GM12878 (cell line): ENCODE results near the gene MSH3. TPM values are rescaled to one million over a fixed set of nuclear protein-coding genes. Genes with fewer than 3 reads are reported as not detected.

Source experiments
- ATAC-seq: fragments of 200-7000 bp; cut with Tn5 transposase; 3 replicates; pipeline ENCODE4 v1.9.1; 2020; ENCODE audit warnings: mild to moderate bottlenecking, moderate library complexity
- BruUV-seq: library from RNA; stranded (reverse); fragments of 400-500 nt; replicated peaks from 2 replicates; lab custom pipeline; 2021; lab: Mats Ljungman, UMichigan
- CTCF ChIA-PET: fragments of 300-600 bp; sonication (Branson Sonifier 250); formaldehyde crosslinking; extraction: SDS; loops from one replicate; lab custom pipeline; 2021; ENCODE audit warnings: inconsistent platforms; lab: Yijun Ruan, JAX
- POLR2A ChIA-PET: fragments of 350-600 bp; formaldehyde crosslinking; extraction: SDS; loops from one replicate; lab custom pipeline; 2021; ENCODE audit warnings: inconsistent platforms; lab: Charles Lee
- RAD21 ChIA-PET: fragments of 300-600 bp; sonication (Branson Sonifier 250); formaldehyde crosslinking; loops from one replicate; lab custom pipeline; 2023; ENCODE audit warnings: antibody characterized with exemption; ENCODE audit not compliant: unreplicated experiment; lab: Charles Lee
- SMC1A ChIA-PET: fragments of 300-600 bp; sonication (Branson Sonifier 250); formaldehyde crosslinking; loops from one replicate; lab custom pipeline; 2023; ENCODE audit not compliant: unreplicated experiment, uncharacterized antibody; lab: Charles Lee
- DNase-seq: peaks from one replicate; pipeline ENCODE4 v3.0.0-alpha.2; 2011; ENCODE audit warnings: low read depth, low spot score
- FAIRE-seq: peaks from 3 replicates; lab custom pipeline; 2011; peaks lifted over from hg19 to GRCh38; lab: Jason Lieb, UNC
- H2AFZ ChIP-seq: 2 replicates; pipeline ENCODE4 v1.6.0; 2011; ENCODE audit warnings: low read depth, low read length, control low read depth; ENCODE audit not compliant: control insufficient read depth
- H3K27ac ChIP-seq: 2 replicates; pipeline ENCODE4 v1.5.1; 2011; ENCODE audit warnings: control low read depth; ENCODE audit not compliant: control insufficient read depth, insufficient read depth
- H3K27me3 ChIP-seq, 2 experiments: replicated peaks in 1 of 2; 2 replicates each; pipeline versions ENCODE4 v1.6.0 to v1.6.1; 2011; ENCODE audit warnings: low read length in 1 of 2; ENCODE audit not compliant: control insufficient read depth in 2 of 2, insufficient read depth in 2 of 2
- H3K36me3 ChIP-seq, 2 experiments: 2 replicates each; pipeline ENCODE4 v1.5.1; 2011; ENCODE audit warnings: low read length in 1 of 2; ENCODE audit not compliant: control insufficient read depth in 2 of 2, insufficient read depth in 2 of 2
- H3K4me1 ChIP-seq: 2 replicates; pipeline ENCODE4 v1.6.1; 2011; ENCODE audit warnings: mild to moderate bottlenecking, low read length, moderate library complexity, mixed read lengths; ENCODE audit not compliant: control insufficient read depth, insufficient read depth
- H3K4me2 ChIP-seq: 2 replicates; pipeline ENCODE4 v1.6.0; 2011; ENCODE audit warnings: control low read depth; ENCODE audit not compliant: control insufficient read depth, insufficient read depth
- H3K4me3 ChIP-seq: fragments of 200-600 bp; sonication (generic); 2 replicates; pipeline ENCODE4 v1.5.1; 2016
- H3K79me2 ChIP-seq: 2 replicates; pipeline ENCODE4 v1.6.0; 2011; ENCODE audit warnings: low read length; ENCODE audit not compliant: control insufficient read depth, insufficient read depth
- H3K9ac ChIP-seq: 2 replicates; pipeline ENCODE4 v1.8.0; 2011; ENCODE audit warnings: low read length, control low read depth, mixed read lengths; ENCODE audit not compliant: control insufficient read depth, insufficient read depth
- H3K9me3 ChIP-seq: replicated peaks from 3 replicates; pipeline ENCODE4 v1.5.1; 2011; ENCODE audit warnings: mild to moderate bottlenecking, low read length; ENCODE audit not compliant: control insufficient read depth, insufficient read depth
- H4K20me1 ChIP-seq: 2 replicates; pipeline ENCODE4 v1.6.0; 2011; ENCODE audit not compliant: control insufficient read depth, insufficient read depth
- FOXM1 ChIP-seq: IDR thresholded peaks from 2 replicates; pipeline ENCODE4 v1.6.1; 2012; ENCODE audit warnings: low read depth, mild to moderate bottlenecking, inconsistent platforms, low read length, moderate library complexity
- KLF5 ChIP-seq: fragments of 450-650 bp; IDR thresholded peaks from 2 replicates; pipeline ENCODE4 v1.6.1; 2014; ENCODE audit warnings: mild to moderate bottlenecking; ENCODE audit not compliant: partially characterized antibody
- MEF2A ChIP-seq: IDR thresholded peaks from 2 replicates; pipeline ENCODE4 v1.6.1; 2011; ENCODE audit warnings: low read depth, mild to moderate bottlenecking, low read length, moderate library complexity; ENCODE audit not compliant: insufficient read depth
- RAD51 ChIP-seq: fragments of 450-650 bp; IDR thresholded peaks from 2 replicates; pipeline ENCODE4 v1.6.1; 2016; ENCODE audit warnings: moderate library complexity, mild to moderate bottlenecking, inconsistent platforms
- RB1 ChIP-seq: fragments of 450-650 bp; formaldehyde crosslinking; IDR thresholded peaks from 2 replicates; pipeline ENCODE4 v1.6.1; 2017; ENCODE audit warnings: mild to moderate bottlenecking, borderline replicate concordance
- SRF ChIP-seq, 2 experiments: IDR thresholded peaks; 2 replicates each; pipeline ENCODE4 v1.6.1; 2011; ENCODE audit warnings: low read depth in 2 of 2, low read length in 2 of 2, mild to moderate bottlenecking in 1 of 2, moderate library complexity in 1 of 2
- ZNF384 ChIP-seq: IDR thresholded peaks from 2 replicates; pipeline ENCODE4 v1.6.1; 2012; ENCODE audit warnings: low read depth, mild to moderate bottlenecking, low read length, improper control_type of control experiment, borderline replicate concordance
- WGBS: methylation state at CpG from one replicate; pipeline ENCODE4 v1.1.6; 2016; ENCODE audit warnings: low lambda C conversion rate; ENCODE audit not compliant: insufficient replicate concordance, insufficient coverage; ENCODE audit errors: missing lambda C conversion rate; 5-methylcytosine and 5-hydroxymethylcytosine counted together
- in situ Hi-C: fragments of 300-500 bp; cut with MboI; formaldehyde crosslinking; loops from 9 replicates; pipeline ENCODE4 v1.14.3; 2018; ENCODE audit warnings: mixed read lengths
- intact Hi-C: fragments of 100-400 bp; cut with micrococcal nuclease; formaldehyde crosslinking; loops from one replicate; pipeline ENCODE4 v1.14.2; 2022; ENCODE audit not compliant: unreplicated experiment
- polyA plus RNA-seq, 11 experiments: library from polyadenylated mRNA; depleted of rRNA in 4 of 11; unstranded in 6 of 11; stranded (reverse) in 5 of 11; fragments of >200 nt; fragmentation: Nextera tagmentation in 4 of 11; fragmentation: Illumina TruSeq in 1 of 11; extraction: Ambion mirVana in 4 of 11; extraction: Trizol in 1 of 11; gene quantifications; 1 replicate in 1 of 11; 2 replicates in 10 of 11; pipeline versions ENCODE4 v1.2.1 to v1.2.3, GENCODE V29; 2011 to 2016; ENCODE audit warnings: inconsistent platforms in 2 of 11, missing spikeins in 2 of 11, low read depth in 1 of 11
- total RNA-seq, 4 experiments: library from RNA; depleted of rRNA in 3 of 4; stranded (reverse); fragments of >200 nt in 3 of 4; fragmentation: Illumina TruSeq in 1 of 4; extraction: Trizol in 1 of 4; gene quantifications; 2 replicates each; pipeline versions ENCODE4 v1.2.1 to v1.2.3, GENCODE V29; 2013 to 2021
- TF ChIP-seq, protein P1 (sequence below): IDR thresholded peaks from 2 replicates; pipeline ENCODE4 v1.6.1; 2011; ENCODE audit warnings: mild to moderate bottlenecking, low read depth, low read length, moderate library complexity; ENCODE audit not compliant: insufficient replicate concordance
- TF ChIP-seq, protein P2 (sequence below): IDR thresholded peaks from 2 replicates; pipeline ENCODE4 v1.6.1; 2012; ENCODE audit warnings: low read depth, low read length, improper control_type of control experiment
- TF ChIP-seq, protein P3 (sequence below): fragments of 450-650 bp; IDR thresholded peaks from 2 replicates; pipeline ENCODE4 v1.6.1; 2018; ENCODE audit warnings: mild to moderate bottlenecking, low read depth, moderate library complexity; ENCODE audit not compliant: partially characterized antibody

Gene MSH3
- total and polyA plus RNA-seq, 10 of the 15 experiments (the other 5 are each of a cell fraction or from before 2014, with no cell fraction given): 4.7 to 17.5 (median 12.2) TPM

DNA sequence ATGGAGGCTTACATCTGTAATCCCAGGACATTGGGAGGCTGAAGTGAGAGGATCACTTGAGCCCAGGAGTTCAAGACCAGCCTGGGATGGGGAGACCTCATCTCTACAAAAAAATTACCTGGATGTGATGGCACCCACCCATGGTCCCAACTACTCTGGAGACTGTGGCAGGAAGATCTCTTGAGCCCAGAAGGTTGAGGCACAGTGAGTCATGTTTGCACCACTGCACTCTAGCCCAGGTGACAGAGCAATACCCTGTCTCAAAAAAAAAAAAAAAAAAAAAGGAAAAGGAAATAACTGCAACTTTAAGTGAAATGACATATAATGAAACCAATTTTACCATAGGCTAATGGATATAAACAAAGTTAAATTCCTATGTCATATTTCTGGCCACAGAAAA is 152.5 kb downstream of the MSH3 start:
- no peak for DNase-seq
- TF ChIP-seq RAD51 (no peak), FOXM1 (no peak)
- RAD21 ChIA-PET: no interaction called here

DNA sequence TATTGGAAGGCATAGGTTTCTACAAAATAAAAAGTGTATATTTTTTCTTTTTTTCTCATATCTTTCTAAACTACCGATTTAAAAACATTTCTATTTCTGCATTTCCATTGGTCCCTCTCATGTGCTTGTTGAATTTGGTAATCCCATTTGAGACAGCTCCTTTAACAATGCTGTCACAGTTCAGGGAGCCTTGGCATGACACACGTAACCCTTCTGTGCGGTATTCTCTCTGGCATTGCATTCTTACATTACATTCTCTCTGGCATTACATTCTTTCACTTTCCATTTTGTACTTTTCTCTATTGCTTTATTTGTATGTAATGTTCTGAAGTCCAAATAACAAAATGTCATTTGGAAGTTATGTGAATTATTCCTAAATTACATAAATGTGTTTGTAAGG is 155.0 kb downstream of the MSH3 start:
- ChIA-PET CTCF (no interaction called here), POLR2A (no interaction called here), RAD21 (no interaction called here), SMC1A (interaction anchor here (0.6 to 1.3 kb wide), 2 partner anchors 11 to 35 kb away, joined by 3 to 4 read pairs; no protein-coding TSS in a partner anchor)
- BruUV-seq: no TSS peak
- intact Hi-C loops (no loop called here), in situ Hi-C loops (no loop called here)
- H3K79me2 ChIP-seq: no peaks in the 10 kb centered on the region
- DNase-seq: no peak
- H4K20me1 ChIP-seq: no peaks in the 10 kb centered on the region
- TF ChIP-seq, protein P1, sequence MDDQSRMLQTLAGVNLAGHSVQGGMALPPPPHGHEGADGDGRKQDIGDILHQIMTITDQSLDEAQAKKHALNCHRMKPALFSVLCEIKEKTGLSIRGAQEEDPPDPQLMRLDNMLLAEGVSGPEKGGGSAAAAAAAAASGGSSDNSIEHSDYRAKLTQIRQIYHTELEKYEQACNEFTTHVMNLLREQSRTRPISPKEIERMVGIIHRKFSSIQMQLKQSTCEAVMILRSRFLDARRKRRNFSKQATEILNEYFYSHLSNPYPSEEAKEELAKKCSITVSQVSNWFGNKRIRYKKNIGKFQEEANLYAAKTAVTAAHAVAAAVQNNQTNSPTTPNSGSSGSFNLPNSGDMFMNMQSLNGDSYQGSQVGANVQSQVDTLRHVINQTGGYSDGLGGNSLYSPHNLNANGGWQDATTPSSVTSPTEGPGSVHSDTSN: no peak
- TF ChIP-seq, protein P2, sequence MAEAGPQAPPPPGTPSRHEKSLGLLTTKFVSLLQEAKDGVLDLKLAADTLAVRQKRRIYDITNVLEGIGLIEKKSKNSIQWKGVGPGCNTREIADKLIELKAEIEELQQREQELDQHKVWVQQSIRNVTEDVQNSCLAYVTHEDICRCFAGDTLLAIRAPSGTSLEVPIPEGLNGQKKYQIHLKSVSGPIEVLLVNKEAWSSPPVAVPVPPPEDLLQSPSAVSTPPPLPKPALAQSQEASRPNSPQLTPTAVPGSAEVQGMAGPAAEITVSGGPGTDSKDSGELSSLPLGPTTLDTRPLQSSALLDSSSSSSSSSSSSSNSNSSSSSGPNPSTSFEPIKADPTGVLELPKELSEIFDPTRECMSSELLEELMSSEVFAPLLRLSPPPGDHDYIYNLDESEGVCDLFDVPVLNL: no peak
- TF ChIP-seq MEF2A: no peak
- TF ChIP-seq, protein P3, sequence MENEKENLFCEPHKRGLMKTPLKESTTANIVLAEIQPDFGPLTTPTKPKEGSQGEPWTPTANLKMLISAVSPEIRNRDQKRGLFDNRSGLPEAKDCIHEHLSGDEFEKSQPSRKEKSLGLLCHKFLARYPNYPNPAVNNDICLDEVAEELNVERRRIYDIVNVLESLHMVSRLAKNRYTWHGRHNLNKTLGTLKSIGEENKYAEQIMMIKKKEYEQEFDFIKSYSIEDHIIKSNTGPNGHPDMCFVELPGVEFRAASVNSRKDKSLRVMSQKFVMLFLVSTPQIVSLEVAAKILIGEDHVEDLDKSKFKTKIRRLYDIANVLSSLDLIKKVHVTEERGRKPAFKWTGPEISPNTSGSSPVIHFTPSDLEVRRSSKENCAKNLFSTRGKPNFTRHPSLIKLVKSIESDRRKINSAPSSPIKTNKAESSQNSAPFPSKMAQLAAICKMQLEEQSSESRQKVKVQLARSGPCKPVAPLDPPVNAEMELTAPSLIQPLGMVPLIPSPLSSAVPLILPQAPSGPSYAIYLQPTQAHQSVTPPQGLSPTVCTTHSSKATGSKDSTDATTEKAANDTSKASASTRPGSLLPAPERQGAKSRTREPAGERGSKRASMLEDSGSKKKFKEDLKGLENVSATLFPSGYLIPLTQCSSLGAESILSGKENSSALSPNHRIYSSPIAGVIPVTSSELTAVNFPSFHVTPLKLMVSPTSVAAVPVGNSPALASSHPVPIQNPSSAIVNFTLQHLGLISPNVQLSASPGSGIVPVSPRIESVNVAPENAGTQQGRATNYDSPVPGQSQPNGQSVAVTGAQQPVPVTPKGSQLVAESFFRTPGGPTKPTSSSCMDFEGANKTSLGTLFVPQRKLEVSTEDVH: no peak
- TF ChIP-seq ZNF384: no peak
- no peak for TF ChIP-seq RB1
- no peak for TF ChIP-seq SRF (IDR thresholded peaks at IDR 0.05; ENCODE audit: low read depth in 2 of 2, low read length in 2 of 2)
- no peak for TF ChIP-seq KLF5
- H3K4me1 ChIP-seq: no peaks in the 10 kb centered on the region
- H3K9me3 ChIP-seq: no peaks in the 10 kb centered on the region
- ATAC-seq: no peak
- H3K9ac ChIP-seq: no peak overlapping the region
- no peaks in the 10 kb centered on the region for H3K27me3 ChIP-seq
- H3K4me2 ChIP-seq: no peak overlapping the region
- peaks cover 0 to 5% of the 10 kb centered on the region in 2 experiments; a peak in 3 of 4 replicates for H3K36me3 ChIP-seq
- no peak overlapping the region for H3K27ac ChIP-seq
- no peak overlapping the region for H2AFZ ChIP-seq
- no peak for FAIRE-seq
- no peak overlapping the region for H3K4me3 ChIP-seq
- 93% methylated on average over 3 of the region's 3 CpGs for WGBS

More for the DNA sequence above, 152.5 kb downstream of the MSH3 start:
- BruUV-seq: no TSS peak
- no peak for FAIRE-seq
- Histone ChIP-seq H3K36me3 (no peaks in the 10 kb centered on the region; a peak in 3 of 4 replicates), H3K4me3 (no peak overlapping the region), H3K4me2 (no peak overlapping the region), H3K9ac (no peak overlapping the region), H3K27ac (no peak overlapping the region), H3K79me2 (no peaks in the 10 kb centered on the region), H3K4me1 (no peaks in the 10 kb centered on the region), H2AFZ (no peak overlapping the region), H4K20me1 (no peaks in the 10 kb centered on the region), H3K9me3 (no peaks in the 10 kb centered on the region), H3K27me3 (no peaks in the 10 kb centered on the region)
- in situ Hi-C loops: no loop called here
- ChIA-PET POLR2A (no interaction called here), CTCF (no interaction called here), SMC1A (no interaction called here)
- intact Hi-C loops: no loop called here
- no peak for ATAC-seq
